Panc1 (cell line): ENCODE measurements around the gene CLP1.

ENCODE experiments used
- CTCF ChIP-seq: fragments of 450-650 bp; IDR thresholded peaks from 2 replicates; pipeline ENCODE4 v1.5.1; 2017; ENCODE audit warnings: mild to moderate bottlenecking
- POLR2AphosphoS5 ChIP-seq: IDR thresholded peaks from 2 replicates; pipeline ENCODE4 v1.6.1; 2012; ENCODE audit warnings: mild to moderate bottlenecking, low read depth, low read length, moderate library complexity
- REST ChIP-seq, 2 experiments: IDR thresholded peaks; 2 replicates each; pipeline ENCODE4 v1.6.1; 2011 to 2012; ENCODE audit warnings: low read depth in 2 of 2, control low read depth in 1 of 2, low read length in 1 of 2, mild to moderate bottlenecking in 1 of 2, moderate library complexity in 1 of 2; ENCODE audit not compliant: insufficient read depth in 1 of 2
- SIN3A ChIP-seq: IDR thresholded peaks from 2 replicates; pipeline ENCODE4 v1.6.1; 2012; ENCODE audit warnings: low read depth, mild to moderate bottlenecking, low read length, moderate library complexity, borderline replicate concordance; ENCODE audit not compliant: insufficient read depth

- TF ChIP-seq CTCF (no peak), POLR2AphosphoS5 (no peak), SIN3A (no peak), REST (IDR thresholded peaks at IDR 0.05; ENCODE audit: insufficient read depth in 1 of 2, low read depth in 2 of 2, low read length in 1 of 2) (no peak)
These were observed 52.3 kb downstream of the CLP1 start for GRCh38 chr11:57709802-57710367.
